Cardiac muscle cell (in vitro differentiated cells and primary cell): ENCODE data around the gene ZNF460. TPM values are rescaled to one million over a fixed set of nuclear protein-coding genes. Genes with fewer than 3 reads are reported as not detected.

Source experiments
- DNase-seq, 2 donors: peaks; one replicate each; pipeline versions ENCODE4 v3.0.0 to v3.0.0-alpha.2; 2010 to 2017; ENCODE audit warnings: low read depth in 1 of 2, low spot score in 1 of 2
- H3K27ac ChIP-seq: fragments of 200-600 bp; sonication (generic); 2 replicates; pipeline ENCODE4 v1.5.1; 2016
- H3K27me3 ChIP-seq: fragments of 200-600 bp; sonication (generic); 2 replicates; pipeline ENCODE4 v1.6.0; 2016; ENCODE audit warnings: control low read depth
- H3K36me3 ChIP-seq: fragments of 200-600 bp; sonication (generic); 2 replicates; pipeline ENCODE4 v1.5.1; 2016; ENCODE audit warnings: control low read depth
- H3K4me1 ChIP-seq: fragments of 200-600 bp; sonication (generic); 2 replicates; pipeline ENCODE4 v1.8.1; 2017; ENCODE audit warnings: low read depth, mild to moderate bottlenecking, mixed run types
- H3K4me3 ChIP-seq: fragments of 200-600 bp; sonication (generic); 2 replicates; pipeline ENCODE4 v1.5.1; 2016; ENCODE audit warnings: mild to moderate bottlenecking
- H3K9me3 ChIP-seq: fragments of 200-600 bp; sonication (generic); 2 replicates; pipeline ENCODE4 v1.5.1; 2017; ENCODE audit warnings: low read depth, mild to moderate bottlenecking, control low read depth
- CTCF ChIP-seq: IDR thresholded peaks from 2 replicates; pipeline ENCODE4 v1.5.1; 2012; ENCODE audit warnings: low read depth, mild to moderate bottlenecking, low read length
- polyA plus RNA-seq: library from polyadenylated mRNA; unstranded; fragments of >200 nt; fragmentation: Nextera tagmentation; extraction: Ambion mirVana; gene quantifications from 2 replicates; pipeline ENCODE4 v1.2.1, GENCODE V29; 2016
- total RNA-seq: library from RNA; depleted of rRNA; stranded (reverse); fragments of >200 nt; gene quantifications from 2 replicates; pipeline ENCODE4 v1.2.3, GENCODE V29; 2016

ZNF460 gene
- total and polyA plus RNA-seq, 2 experiments from 2014 or later = 1.8 to 59.4 TPM

- peaks cover 3% of the 10 kb centered on the region for H3K36me3 ChIP-seq
- H3K27ac ChIP-seq = no peak overlapping the region
- H3K27me3 ChIP-seq = no peaks in the 10 kb centered on the region
- DNase-seq = peak in 1 of 2 donors; percentile 97
- no peaks in the 10 kb centered on the region for H3K4me1 ChIP-seq
- no peaks in the 10 kb centered on the region for H3K9me3 ChIP-seq
- TF ChIP-seq CTCF = peak; percentile 14
- no peak overlapping the region for H3K4me3 ChIP-seq
Observed at GRCh38 chr19:57302020-57302465, 21.8 kb downstream of the ZNF460 start.

- Histone ChIP-seq H3K4me3 (no peak overlapping the region), H3K4me1 (no peaks in the 10 kb centered on the region), H3K27ac (no peak overlapping the region), H3K9me3 (no peaks in the 10 kb centered on the region), H3K27me3 (no peaks in the 10 kb centered on the region), H3K36me3 (peaks cover 3% of the 10 kb centered on the region)
- peak in 1 of 2 donors; percentile 30 for DNase-seq
- no peak for TF ChIP-seq CTCF
Observed at GRCh38 chr19:57302727-57303401, 22.6 kb downstream of the ZNF460 start.

- no peak for DNase-seq
Observed at GRCh38 chr19:57305056-57305455, 24.8 kb downstream of the ZNF460 start.

GRCh38 chr19:57308514-57308913, 28.2 kb downstream of the ZNF460 start:
- H3K27me3 ChIP-seq = peaks cover 23% of the 10 kb centered on the region

More at GRCh38 chr19:57305056-57305455, 24.8 kb downstream of the ZNF460 start:
- H3K4me1 ChIP-seq = no peaks in the 10 kb centered on the region
- no peak overlapping the region for H3K27ac ChIP-seq
- no peaks in the 10 kb centered on the region for H3K36me3 ChIP-seq
- no peak for TF ChIP-seq CTCF
- H3K4me3 ChIP-seq = no peak overlapping the region
- no peaks in the 10 kb centered on the region for H3K9me3 ChIP-seq
- H3K27me3 ChIP-seq = no peaks in the 10 kb centered on the region

GRCh38 chr19:57310792-57311191, 30.5 kb downstream of the ZNF460 start:
- no peaks in the 10 kb centered on the region for H3K9me3 ChIP-seq
- TF ChIP-seq CTCF = no peak
- no peak for DNase-seq
- no peak overlapping the region for H3K27ac ChIP-seq
- no peak overlapping the region for H3K4me3 ChIP-seq
- peaks cover 46% of the 10 kb centered on the region for H3K27me3 ChIP-seq
- H3K36me3 ChIP-seq = no peaks in the 10 kb centered on the region
- no peaks in the 10 kb centered on the region for H3K4me1 ChIP-seq

More at GRCh38 chr19:57308514-57308913, 28.2 kb downstream of the ZNF460 start:
- H3K4me1 ChIP-seq = no peaks in the 10 kb centered on the region
- H3K9me3 ChIP-seq = no peaks in the 10 kb centered on the region
- TF ChIP-seq CTCF = no peak
- no peak for DNase-seq
- H3K27ac ChIP-seq = no peak overlapping the region
- no peaks in the 10 kb centered on the region for H3K36me3 ChIP-seq
- H3K4me3 ChIP-seq = no peak overlapping the region
